GM13976 (cell line): ENCODE results near the gene FAM174A.

ENCODE experiments used
- DNase-seq: peaks from one replicate; pipeline ENCODE4 v3.0.0; 2012; ENCODE audit warnings: low spot score
- in situ Hi-C: fragments of 300-500 bp; cut with MboI; formaldehyde crosslinking; loops from one replicate; pipeline ENCODE4 v1.12.0; 2022; ENCODE audit warnings: low sequenced_read_pairs, mixed read lengths, inconsistent platforms; ENCODE audit not compliant: unreplicated experiment
- TF ChIP-seq, protein P1 (sequence below): IDR thresholded peaks from 2 replicates; pipeline ENCODE4 v1.5.1; 2012; ENCODE audit warnings: borderline replicate concordance, mild to moderate bottlenecking; ENCODE audit not compliant: insufficient read depth; ENCODE audit errors: extremely low read depth, missing control alignments, control extremely low read depth

The FAM174A gene

DNA sequence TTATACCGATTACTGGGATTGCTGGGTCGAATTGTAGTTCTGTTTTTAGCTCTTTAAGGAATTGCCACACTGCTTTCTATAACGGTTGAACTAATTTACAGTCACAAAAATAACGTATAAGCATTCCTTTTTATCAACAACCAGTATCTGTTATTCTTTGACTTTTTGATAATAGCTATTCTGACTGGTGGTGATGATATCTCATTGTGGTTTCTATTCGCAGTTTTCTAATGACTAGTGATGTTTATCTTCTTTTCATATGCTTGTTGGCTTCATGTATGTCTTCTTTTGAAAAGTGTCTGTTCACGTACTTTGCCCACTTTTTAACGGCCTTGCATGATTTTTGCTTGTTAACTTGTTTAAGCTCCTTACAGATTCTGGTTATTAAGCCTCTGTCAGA lies 74.4 kb downstream of the FAM174A start:
- no peak for DNase-seq
- in situ Hi-C loops = no loop called here
- TF ChIP-seq, protein P1, sequence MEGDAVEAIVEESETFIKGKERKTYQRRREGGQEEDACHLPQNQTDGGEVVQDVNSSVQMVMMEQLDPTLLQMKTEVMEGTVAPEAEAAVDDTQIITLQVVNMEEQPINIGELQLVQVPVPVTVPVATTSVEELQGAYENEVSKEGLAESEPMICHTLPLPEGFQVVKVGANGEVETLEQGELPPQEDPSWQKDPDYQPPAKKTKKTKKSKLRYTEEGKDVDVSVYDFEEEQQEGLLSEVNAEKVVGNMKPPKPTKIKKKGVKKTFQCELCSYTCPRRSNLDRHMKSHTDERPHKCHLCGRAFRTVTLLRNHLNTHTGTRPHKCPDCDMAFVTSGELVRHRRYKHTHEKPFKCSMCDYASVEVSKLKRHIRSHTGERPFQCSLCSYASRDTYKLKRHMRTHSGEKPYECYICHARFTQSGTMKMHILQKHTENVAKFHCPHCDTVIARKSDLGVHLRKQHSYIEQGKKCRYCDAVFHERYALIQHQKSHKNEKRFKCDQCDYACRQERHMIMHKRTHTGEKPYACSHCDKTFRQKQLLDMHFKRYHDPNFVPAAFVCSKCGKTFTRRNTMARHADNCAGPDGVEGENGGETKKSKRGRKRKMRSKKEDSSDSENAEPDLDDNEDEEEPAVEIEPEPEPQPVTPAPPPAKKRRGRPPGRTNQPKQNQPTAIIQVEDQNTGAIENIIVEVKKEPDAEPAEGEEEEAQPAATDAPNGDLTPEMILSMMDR = no peak

DNA sequence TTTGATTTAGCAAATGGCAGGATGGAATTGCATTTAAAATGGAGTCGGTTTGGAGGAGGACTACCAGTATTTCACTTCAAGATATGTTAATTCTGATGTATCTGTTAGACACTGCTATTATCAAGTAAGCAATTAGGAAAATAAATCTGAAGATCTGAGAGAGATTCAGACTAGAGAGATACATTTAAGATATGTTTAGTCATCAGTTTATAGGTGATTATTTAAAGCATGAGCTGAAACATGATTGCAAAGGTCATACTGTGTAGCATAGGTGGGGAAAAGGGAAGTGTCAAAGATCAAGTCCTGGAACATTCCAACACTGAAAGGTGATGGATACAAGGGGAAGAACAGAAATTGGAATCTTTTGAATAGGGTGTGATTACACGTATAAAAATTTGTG lies 79.1 kb downstream of the FAM174A start:
- no peak for DNase-seq
- in situ Hi-C loops = no loop called here

DNA sequence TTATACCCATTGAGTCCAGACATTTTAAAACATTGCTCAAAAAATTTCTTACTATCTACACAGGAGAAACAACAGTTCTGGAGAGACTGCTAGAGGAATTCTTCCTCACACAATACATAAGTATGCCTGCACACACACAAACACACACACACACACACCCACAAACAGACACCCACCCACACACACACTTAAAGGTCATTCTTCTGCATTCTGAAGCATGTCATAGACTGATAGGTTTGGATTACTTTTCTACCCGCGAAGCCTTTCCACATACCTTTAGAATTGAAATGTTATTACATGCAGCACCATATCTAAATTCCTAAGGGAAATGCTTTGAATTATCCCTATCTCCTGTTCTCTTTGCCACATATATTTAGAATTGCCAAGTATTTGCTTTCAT lies 80.2 kb downstream of the FAM174A start:
- TF ChIP-seq, protein P1 = no peak
- DNase-seq = no peak
- in situ Hi-C loops = no loop called here

More for the DNA sequence above, 79.1 kb downstream of the FAM174A start:
- TF ChIP-seq, protein P1 = no peak

DNA sequence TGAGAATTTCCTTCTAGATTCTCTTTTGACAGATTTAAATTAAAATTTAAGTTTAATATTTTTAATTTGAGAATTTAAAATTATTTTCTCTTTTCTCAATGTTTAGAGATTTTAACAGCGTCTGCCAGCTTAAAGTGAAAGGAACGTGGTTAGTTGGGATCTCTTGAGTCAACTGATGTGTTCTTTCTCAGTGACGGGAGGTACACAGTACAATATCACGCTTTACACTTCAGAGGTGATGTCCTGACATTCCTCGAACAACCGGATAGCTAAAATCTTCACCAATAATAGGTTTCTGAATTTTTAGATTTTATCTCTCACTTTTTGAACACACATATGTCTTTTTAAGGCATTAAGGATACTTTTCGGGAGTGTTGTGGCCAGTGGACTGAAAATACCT lies 81.1 kb downstream of the FAM174A start:
- DNase-seq = no peak
- TF ChIP-seq, protein P1 = no peak
- in situ Hi-C loops = no loop called here

DNA sequence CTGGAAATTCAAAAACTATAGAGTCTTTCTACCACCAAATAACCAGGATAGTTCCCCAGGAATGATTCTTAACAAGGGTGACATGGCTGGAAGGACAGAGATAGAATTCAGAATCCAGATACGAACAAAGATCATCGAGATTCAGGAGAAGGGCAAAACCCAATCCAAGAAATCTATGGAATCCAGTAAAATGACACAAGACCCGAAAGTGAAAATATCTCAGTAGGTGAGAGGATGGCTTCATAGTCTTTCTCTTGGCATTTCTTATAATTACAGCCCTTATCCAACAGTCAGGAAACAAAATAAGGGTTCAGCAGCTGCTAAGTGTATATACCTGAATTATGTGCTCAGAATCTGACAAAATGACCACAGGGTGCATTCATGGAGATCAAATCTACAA lies 81.8 kb downstream of the FAM174A start:
- no peak for DNase-seq
- in situ Hi-C loops = no loop called here
- TF ChIP-seq, protein P1 = no peak

DNA sequence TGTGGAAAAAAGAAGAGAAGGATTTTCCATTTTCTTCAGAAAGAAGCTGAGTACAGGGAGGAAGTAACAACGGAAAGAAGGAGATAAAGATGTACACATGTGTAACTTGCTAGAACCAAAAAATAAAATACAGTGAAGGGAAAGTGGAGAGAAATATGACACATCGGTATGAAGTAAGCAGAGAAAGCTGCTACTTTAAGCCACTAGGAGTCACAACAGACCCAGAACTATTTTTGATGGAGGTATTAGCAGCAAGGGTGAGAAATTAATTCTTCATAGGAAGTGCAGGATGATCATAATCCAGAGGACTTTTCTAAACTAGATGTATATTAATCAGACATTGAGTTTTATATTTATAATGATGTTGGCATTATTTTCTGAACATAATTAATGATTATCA lies 88.5 kb downstream of the FAM174A start:
- in situ Hi-C loops = no loop called here
- no peak for DNase-seq
- TF ChIP-seq, protein P1 = peak; percentile 40
